Panc1 (cell line): ENCODE measurements around the gene TMEM242. TPM values are rescaled to one million over a fixed set of nuclear protein-coding genes. Genes with fewer than 3 reads are reported as not detected.

ENCODE experiments used
- ATAC-seq: fragments of 200-7000 bp; cut with Tn5 transposase; 2 replicates; pipeline ENCODE4 v1.9.1; 2020; ENCODE audit warnings: mild to moderate bottlenecking, moderate library complexity
- BruUV-seq: library from RNA; stranded (reverse); fragments of 400-500 nt; replicated peaks from 2 replicates; lab custom pipeline; 2021; lab: Mats Ljungman, UMichigan
- CTCF ChIA-PET: fragments of 300-600 bp; sonication (Branson Sonifier 250); formaldehyde crosslinking; loops from one replicate; lab custom pipeline; 2022; ENCODE audit warnings: antibody characterized with exemption; lab: Charles Lee
- POLR2A ChIA-PET: fragments of 300-600 bp; sonication (Branson Sonifier 250); formaldehyde crosslinking; loops from one replicate; lab custom pipeline; 2022; ENCODE audit warnings: antibody characterized with exemption; lab: Charles Lee
- DNase-seq: peaks from one replicate; pipeline ENCODE4 v3.0.0-alpha.2; 2010; ENCODE audit warnings: low read depth, low spot score
- H3K27ac ChIP-seq: 2 replicates; pipeline ENCODE4 v1.5.1; 2011; ENCODE audit warnings: mild to moderate bottlenecking, low read length, inconsistent platforms
- H3K27me3 ChIP-seq: fragments of 200-500 bp; sonication (Bioruptor generic); 2 replicates; pipeline ENCODE4 v1.6.0; 2014; ENCODE audit warnings: low read length, inconsistent platforms; ENCODE audit not compliant: control insufficient read depth, insufficient read depth
- H3K36me3 ChIP-seq: fragments of 200-500 bp; sonication (Bioruptor generic); 2 replicates; pipeline ENCODE4 v1.5.1; 2014; ENCODE audit warnings: inconsistent platforms, mild to moderate bottlenecking, low read length, moderate library complexity; ENCODE audit not compliant: control insufficient read depth, insufficient read depth
- H3K4me1 ChIP-seq: 2 replicates; pipeline ENCODE4 v1.5.1; 2011; ENCODE audit warnings: inconsistent platforms, mild to moderate bottlenecking, low read length, moderate library complexity; ENCODE audit not compliant: control insufficient read depth, insufficient read depth
- H3K4me3 ChIP-seq, 2 experiments: 2 replicates each; pipeline ENCODE4 v1.5.1; 2011 to 2012; ENCODE audit warnings: low read depth in 2 of 2, low read length in 2 of 2, mild to moderate bottlenecking in 2 of 2, inconsistent platforms in 1 of 2, moderate library complexity in 1 of 2
- H3K9me3 ChIP-seq: fragments of 200-500 bp; sonication (Bioruptor generic); 2 replicates; pipeline ENCODE4 v1.5.1; 2014; ENCODE audit warnings: low read depth, mild to moderate bottlenecking, inconsistent platforms, low read length, moderate library complexity; ENCODE audit not compliant: control insufficient read depth, insufficient read depth
- CTCF ChIP-seq: fragments of 450-650 bp; IDR thresholded peaks from 2 replicates; pipeline ENCODE4 v1.5.1; 2017; ENCODE audit warnings: mild to moderate bottlenecking
- POLR2AphosphoS5 ChIP-seq: IDR thresholded peaks from 2 replicates; pipeline ENCODE4 v1.6.1; 2012; ENCODE audit warnings: mild to moderate bottlenecking, low read depth, low read length, moderate library complexity
- REST ChIP-seq, 2 experiments: IDR thresholded peaks; 2 replicates each; pipeline ENCODE4 v1.6.1; 2011 to 2012; ENCODE audit warnings: low read depth in 2 of 2, control low read depth in 1 of 2, low read length in 1 of 2, mild to moderate bottlenecking in 1 of 2, moderate library complexity in 1 of 2; ENCODE audit not compliant: insufficient read depth in 1 of 2
- SIN3A ChIP-seq: IDR thresholded peaks from 2 replicates; pipeline ENCODE4 v1.6.1; 2012; ENCODE audit warnings: low read depth, mild to moderate bottlenecking, low read length, moderate library complexity, borderline replicate concordance; ENCODE audit not compliant: insufficient read depth
- TCF7L2 ChIP-seq: IDR thresholded peaks from 2 replicates; pipeline ENCODE4 v1.6.1; 2011; ENCODE audit warnings: mild to moderate bottlenecking, low read depth, low read length, inconsistent platforms
- in situ Hi-C: cut with HindIII; loops from 2 replicates; pipeline ENCODE4 v1.10.0; 2016; ENCODE audit warnings: low sequenced_read_pairs, low pct_unique_long_range_greater_than_20kb
- intact Hi-C: fragments of 100-400 bp; cut with micrococcal nuclease; formaldehyde crosslinking; loops from one replicate; pipeline ENCODE4 v1.10.0; 2022; ENCODE audit not compliant: unreplicated experiment
- total RNA-seq: library from RNA; stranded (reverse); gene quantifications from one replicate; pipeline ENCODE4 v1.2.1, GENCODE V29; 2021; ENCODE audit not compliant: unreplicated experiment

TMEM242 gene
- total RNA-seq, 1 experiment from 2014 or later, result 6.8 TPM

GRCh38 chr6:157322792-157323254 is 496 bp downstream of the TMEM242 start:
- peaks cover 3% of the 10 kb centered on the region; the same call in 1 of the 2 replicates for H3K36me3 ChIP-seq
- TF ChIP-seq TCF7L2 (no peak), CTCF (no peak), SIN3A (no peak), REST (IDR thresholded peaks at IDR 0.05; ENCODE audit: insufficient read depth in 1 of 2, low read depth in 2 of 2, low read length in 1 of 2) (no peak), POLR2AphosphoS5 (no peak)
- BruUV-seq, result no TSS peak
- in situ Hi-C loops (loop anchor here (25.0 kb wide), 1 partner anchor 339 kb away; no protein-coding TSS in a partner anchor), intact Hi-C loops (loop anchor here (10.0 kb wide), 1 partner anchor 52 kb away; no protein-coding TSS in a partner anchor)
- DNase-seq (no peak), ATAC-seq (no peak)
- no peaks in the 10 kb centered on the region for H3K9me3 ChIP-seq
- H3K4me1 ChIP-seq, result no peaks in the 10 kb centered on the region; the same call in 1 of the 2 replicates
- POLR2A ChIA-PET, result interaction anchor here (0.5 to 1.2 kb wide), 5 partner anchors 9 to 297 kb away, joined by 4 to 7 read pairs (median 4); no protein-coding TSS in a partner anchor
- peak overlapping the region; percentile 93 for H3K27ac ChIP-seq
- no peaks in the 10 kb centered on the region for H3K27me3 ChIP-seq
- CTCF ChIA-PET, result interaction anchor here (0.7 kb wide), 1 partner anchor 36 kb away, joined by 4 read pairs; no protein-coding TSS in a partner anchor
- peak overlapping the region; percentile 80 to 97 for H3K4me3 ChIP-seq

GRCh38 chr6:157316871-157317814 is 6.2 kb downstream of the TMEM242 start:
- H3K27ac ChIP-seq, result no peak overlapping the region; the same call in 1 of the 2 replicates
- TF ChIP-seq REST (IDR thresholded peaks at IDR 0.05; ENCODE audit: insufficient read depth in 1 of 2, low read depth in 2 of 2, low read length in 1 of 2), result no peak
- no peak for TF ChIP-seq POLR2AphosphoS5
- no peak; the same call in 1 of the 2 replicates for TF ChIP-seq CTCF
- no peak for TF ChIP-seq TCF7L2
- no peak for TF ChIP-seq SIN3A
- ChIA-PET POLR2A (no interaction called here), CTCF (interaction anchor here (0.7 kb wide), 1 partner anchor 42 kb away, joined by 5 read pairs; no protein-coding TSS in a partner anchor)
- BruUV-seq, result no TSS peak
- no peaks in the 10 kb centered on the region for H3K9me3 ChIP-seq
- ATAC-seq, result peak; percentile 79
- peaks cover 9% of the 10 kb centered on the region for H3K4me1 ChIP-seq
- in situ Hi-C loops (loop anchor here (25.0 kb wide), 1 partner anchor 345 kb away; no protein-coding TSS in a partner anchor), intact Hi-C loops (no loop called here)
- DNase-seq, result peak; percentile 83
- H3K36me3 ChIP-seq, result no peaks in the 10 kb centered on the region; the same call in 1 of the 2 replicates
- no peak overlapping the region for H3K4me3 ChIP-seq
- no peaks in the 10 kb centered on the region for H3K27me3 ChIP-seq
